NCI-H226 (cell line): ENCODE data around the gene GOLGA8N.

Source experiments
- DNase-seq: peaks from one replicate; pipeline ENCODE4 v3.0.0-alpha.2; 2015

Gene GOLGA8N

DNA sequence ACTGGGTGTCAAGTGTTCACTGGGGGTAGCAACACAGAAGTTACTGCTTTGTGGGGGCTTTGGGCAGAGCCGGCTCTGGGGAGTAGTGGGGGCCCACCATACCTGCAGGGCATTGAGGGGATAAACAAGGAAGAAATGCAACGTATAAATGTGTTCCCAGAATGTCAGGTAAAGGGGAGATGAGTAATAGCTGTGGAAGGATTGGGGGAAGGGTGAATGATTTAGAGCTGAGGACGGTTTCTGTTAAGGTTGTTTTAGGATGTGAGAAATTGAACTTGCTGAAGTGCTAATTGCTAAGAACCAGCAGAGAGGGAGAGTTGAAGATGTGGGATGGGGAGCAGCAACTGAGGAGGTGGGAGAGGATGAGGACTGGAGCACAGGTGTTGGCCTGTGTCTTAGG lies 58.9 kb downstream of the GOLGA8N start:
- no peak for DNase-seq

DNA sequence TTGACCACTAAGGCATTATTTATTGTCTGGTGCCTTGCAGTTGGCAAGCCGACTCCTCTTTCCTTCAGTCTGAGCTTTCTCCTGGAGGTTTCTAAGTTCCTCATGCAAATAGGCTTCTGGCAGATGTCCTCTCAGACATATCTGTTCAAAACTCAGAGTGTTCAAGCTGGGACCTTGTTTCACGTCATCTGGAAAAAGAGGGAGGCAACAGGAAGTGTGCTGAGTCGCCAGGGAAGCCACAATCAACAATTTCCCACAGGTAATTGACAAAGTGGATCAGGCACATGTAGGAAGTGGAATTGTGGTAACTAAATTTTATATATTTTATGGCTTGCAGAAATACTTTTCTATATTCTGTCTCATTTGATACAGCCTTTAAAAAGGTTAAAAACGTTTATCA lies 62.8 kb downstream of the GOLGA8N start:
- DNase-seq: no peak

DNA sequence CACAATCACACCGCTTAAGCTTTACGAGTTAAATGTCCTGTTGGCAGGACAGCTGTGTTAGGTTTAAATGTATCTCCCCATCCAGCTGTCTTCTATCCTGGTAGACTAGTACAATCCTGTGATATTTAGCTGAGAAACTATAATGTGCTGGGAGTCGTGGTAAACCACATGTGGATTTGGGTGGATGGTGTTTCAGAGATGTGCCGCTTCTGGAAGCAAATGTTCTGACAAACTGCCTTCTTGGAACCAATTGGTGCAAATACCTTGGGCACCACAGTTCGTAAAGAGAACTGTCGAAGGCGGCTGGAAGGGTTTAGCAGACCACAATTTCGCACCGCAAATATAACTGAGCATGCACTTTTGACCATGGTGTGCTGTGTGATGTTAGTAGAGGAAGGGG lies 63.2 kb downstream of the GOLGA8N start:
- DNase-seq: no peak
